NCI-H82 (cell line): Measurements from ENCODE around the gene GABBR2.

Experiments used
- DNase-seq: peaks from one replicate; lab custom pipeline; 2025; lab: John Stamatoyannopoulos, UW

The GABBR2 gene

DNA sequence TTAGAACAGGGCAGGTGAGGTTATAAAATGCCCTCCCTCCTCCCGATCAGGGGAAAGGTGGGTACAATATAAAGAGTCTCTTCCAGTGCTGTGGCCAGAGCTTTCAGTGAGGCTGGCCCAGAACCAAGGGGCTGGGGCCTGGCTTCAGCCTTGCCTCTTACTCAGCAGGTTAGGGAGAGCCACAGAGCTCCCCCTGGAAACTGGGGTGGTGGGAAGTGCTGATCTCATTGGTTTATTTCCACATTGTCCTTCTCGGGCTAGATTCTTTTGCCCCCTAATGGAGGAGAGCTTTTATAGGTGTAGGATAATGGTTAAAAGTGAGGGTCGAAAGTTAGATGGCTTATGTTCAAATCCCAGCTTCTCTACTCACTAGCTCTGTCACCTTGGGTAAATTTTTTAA is 266.6 kb downstream of the GABBR2 start:
- DNase-seq = peak; percentile 53

DNA sequence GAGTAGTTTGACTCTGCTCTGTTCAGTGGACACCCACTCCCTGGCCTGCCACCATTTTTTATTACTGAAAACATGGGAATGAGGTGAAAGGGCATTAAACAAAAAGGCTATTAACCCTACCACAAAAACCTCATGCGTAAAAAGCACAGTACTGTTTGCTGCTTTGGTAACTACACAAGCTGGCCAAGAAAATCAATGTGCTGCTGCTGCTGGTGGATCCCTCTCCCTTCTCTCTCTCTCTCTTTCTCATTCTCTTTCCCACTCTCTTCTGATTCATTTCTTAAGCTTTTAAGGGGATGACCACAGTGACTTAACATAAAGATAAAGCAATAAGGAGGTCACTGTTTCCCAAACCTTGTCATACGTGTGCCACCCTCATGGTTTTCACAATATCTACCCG is 270.1 kb downstream of the GABBR2 start:
- no peak for DNase-seq

DNA sequence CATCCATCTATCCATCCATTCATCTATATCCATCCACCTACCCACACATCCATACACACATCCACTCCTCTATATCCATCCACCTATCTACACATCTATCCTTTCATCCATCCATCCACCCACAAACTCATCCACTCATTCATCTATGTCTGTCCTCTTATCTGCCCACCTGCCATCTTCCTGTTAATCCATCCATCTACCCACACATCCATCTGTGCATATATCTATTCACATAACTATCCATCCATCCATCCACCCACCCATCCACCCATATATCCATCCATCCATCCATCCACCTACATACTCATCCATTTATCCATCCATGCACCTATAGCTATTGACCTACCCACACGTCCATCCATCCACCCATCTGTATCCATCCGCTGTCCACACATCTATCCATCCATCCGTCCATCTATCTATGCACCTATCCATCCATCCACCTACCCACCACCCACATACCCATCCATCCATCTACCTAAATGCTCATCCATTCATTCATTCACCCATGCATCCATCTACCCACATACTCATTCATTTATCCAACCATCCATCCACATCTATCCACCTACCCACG is 271.2 kb downstream of the GABBR2 start:
- no peak for DNase-seq

DNA sequence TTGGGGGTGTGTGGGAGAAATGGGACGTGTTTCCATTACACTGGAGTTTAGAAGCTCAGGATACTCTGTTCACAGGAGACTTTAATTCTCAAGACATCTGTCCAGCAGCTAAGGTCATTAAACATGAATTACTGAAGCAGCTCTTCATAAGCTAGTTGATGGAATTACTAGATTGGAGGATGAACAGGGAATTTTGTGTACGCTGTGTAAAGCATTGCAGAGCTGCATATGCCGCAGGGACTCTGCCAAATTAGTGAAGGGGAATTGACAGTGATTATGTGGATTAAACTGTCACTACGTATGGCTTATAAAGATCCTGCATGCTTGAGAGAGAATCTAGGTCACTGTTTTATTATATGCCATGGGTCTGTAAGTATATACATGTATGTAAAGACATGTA is 275.8 kb downstream of the GABBR2 start:
- peak; percentile 98 for DNase-seq

DNA sequence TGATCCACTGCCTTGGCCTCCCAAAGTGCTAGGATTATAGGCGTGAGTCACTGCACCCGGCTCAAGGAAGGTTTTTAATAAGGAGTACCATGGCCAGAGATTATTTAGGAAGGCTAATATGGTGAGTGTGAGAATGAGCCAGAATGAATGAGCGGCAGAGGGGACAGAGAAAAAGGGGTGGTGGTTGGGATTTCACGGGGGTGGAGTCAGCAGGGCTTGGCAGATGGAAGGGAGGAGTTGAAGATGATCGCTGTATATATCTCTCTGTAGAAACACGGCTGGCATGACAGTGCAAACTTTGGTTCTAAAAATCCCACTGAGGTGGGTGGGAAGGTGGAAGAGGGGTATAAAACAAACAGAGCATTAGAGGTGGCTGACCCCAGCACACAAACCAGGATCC is 276.6 kb downstream of the GABBR2 start:
- DNase-seq = peak; percentile 96

DNA sequence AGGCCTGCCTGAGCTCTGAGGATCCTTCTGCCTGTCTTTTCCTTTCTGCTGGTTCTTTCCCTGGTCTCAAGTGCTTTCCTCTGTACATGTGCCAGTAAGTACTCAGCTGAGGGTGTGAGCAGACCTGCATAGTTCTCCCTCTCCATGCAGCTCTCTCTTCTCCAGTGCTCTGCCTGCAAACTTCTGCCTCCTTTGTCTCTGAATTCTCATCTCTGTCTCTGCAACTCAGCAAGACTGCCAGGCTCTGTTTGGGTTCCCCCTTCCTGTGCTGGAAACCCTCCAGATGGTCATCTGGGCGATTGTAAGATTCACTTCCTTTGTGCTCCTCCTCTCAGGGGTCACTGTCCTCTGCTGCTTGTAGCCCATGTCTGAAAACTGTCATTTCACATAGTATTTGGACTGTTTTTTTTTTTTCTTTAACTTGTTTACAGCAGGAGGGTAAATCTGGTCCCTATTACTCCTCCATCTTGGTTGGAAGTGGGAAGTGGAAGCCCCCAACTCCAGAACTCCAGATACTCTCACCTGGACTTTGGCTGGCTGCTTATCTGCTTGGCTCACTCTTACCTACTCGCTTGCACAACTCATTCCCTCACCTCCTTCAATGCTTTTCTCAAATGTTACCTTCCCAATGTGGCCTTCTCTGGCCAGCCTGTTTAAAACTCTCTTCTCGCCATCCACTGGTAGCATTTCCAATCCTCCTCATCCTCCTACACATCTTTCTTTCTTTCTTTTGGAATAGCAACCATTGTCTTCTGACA is 278.0 kb downstream of the GABBR2 start:
- DNase-seq = peak; percentile 37

DNA sequence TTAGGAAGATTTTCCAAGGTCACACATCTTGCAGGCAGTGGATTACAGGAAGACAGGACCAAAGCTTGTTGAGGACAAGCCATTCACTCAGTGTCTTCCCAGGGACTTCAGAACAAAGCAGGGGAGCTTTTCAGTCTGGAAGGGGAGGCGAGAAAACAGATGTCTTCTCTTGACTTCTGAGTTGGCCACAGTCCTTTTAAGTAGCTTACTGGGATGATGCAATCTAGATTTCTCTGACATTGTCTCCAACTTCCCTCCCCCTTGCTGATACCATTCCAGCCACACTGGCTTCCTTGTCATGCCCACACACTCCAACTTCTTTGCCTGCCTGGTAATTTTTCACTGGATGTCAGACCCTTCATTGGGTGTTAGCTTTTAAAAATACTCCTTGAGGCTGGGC is 279.1 kb downstream of the GABBR2 start:
- peak; percentile 91 for DNase-seq

DNA sequence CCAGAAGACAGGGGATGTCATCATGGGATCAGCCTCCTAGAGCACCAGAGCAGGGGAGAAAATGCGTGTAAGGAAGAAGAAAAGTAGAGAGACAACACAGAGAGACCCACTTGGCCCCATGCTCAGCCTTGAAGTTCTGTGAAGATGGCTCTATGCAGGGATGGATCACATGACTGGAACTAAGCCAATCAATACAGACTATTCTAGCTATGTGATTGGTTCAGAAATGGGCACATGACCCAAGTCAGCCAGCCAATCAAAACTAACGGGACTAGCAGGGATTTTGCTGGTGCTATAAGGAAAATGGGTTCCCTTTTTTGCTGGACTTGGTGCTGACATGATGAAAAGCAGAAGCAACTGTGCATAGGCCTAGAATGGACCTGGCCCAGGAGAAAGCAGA is 280.3 kb downstream of the GABBR2 start:
- no peak for DNase-seq

DNA sequence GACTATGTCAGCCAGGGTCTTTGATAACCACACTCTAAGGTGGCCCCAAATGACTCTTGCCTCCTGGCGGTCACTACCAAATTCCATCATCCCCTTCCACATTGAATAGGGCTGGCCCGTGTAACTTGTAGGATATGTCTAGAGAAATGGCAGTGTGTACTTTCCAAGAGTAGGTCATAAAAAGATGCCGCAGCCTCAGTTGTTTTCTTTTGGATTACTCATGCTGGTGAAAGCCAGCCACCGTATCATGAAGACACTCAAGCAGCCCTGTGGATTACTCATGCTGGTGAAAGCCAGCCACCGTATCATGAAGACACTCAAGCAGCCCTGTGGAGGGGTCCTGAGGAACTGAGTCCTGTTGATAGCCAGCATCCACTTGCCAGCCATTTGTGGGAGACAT is 281.2 kb downstream of the GABBR2 start:
- DNase-seq = no peak

DNA sequence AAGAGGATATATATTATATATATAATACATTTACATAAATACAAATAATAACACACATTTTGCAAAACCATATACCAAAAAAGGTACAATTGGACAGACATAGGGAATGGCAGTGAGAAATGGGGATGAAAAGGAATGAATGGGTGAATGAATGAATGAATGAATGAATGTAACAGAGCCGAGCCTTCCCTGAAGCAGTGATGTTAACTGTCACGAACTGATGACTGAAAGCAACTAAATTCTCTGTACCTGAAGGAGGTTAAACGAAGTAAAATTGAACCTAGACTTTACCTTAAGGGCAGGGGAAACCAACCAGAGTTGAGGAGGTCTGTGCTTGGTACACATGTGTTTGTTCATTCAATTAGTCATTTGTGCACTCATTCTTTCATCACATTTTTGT is 283.7 kb downstream of the GABBR2 start:
- DNase-seq = no peak

DNA sequence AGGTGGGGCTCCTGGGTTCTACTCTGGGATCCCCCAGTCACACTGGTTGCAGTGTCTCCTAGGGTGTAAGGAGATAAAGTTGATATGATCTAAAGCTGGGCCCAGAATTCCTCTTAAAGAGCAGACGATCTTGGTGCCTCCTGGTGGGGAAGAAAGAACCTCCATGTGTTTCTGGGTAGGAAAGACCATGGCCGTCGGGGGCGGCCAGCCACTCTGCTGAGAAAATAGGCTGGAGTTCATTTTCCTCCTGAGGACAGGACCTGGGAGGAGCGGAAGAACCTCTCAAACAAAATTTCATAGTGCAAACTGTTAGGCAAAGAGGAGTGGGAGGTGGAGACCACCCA is 289.5 kb downstream of the GABBR2 start:
- DNase-seq = peak; percentile 70

DNA sequence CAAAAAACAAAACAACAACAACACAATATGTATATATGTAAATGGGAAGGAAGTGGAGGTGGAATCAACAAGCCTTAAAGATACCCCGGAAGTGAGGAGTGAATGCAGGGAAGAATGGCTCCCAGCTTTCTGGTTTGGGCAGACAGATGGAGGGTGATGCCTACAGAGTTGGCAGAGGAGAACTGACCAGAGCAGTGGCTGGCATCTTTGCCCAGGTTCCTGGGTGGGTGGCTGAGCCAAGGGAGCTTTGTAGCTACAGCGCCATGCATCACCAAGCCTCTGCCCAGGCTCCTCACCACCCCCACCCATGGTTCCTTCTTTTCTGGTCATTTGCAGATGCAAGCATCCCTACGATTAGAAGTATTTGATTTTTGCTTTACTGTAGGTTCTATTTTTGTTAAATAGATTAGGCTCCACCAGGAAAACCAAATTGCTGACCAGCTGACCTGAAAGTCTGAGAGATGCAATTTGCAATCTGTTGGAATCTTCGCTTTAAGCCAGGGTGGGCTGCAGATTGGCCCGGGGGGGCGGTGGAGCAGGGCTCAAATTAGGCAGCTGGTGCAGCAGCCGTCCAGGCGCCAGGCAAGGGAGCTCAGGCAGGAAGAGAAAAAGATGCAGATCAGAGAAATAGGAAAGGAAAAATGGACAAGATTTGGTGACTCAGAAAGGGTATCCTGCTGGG is 290.0 kb downstream of the GABBR2 start:
- peak; percentile 70 for DNase-seq

DNA sequence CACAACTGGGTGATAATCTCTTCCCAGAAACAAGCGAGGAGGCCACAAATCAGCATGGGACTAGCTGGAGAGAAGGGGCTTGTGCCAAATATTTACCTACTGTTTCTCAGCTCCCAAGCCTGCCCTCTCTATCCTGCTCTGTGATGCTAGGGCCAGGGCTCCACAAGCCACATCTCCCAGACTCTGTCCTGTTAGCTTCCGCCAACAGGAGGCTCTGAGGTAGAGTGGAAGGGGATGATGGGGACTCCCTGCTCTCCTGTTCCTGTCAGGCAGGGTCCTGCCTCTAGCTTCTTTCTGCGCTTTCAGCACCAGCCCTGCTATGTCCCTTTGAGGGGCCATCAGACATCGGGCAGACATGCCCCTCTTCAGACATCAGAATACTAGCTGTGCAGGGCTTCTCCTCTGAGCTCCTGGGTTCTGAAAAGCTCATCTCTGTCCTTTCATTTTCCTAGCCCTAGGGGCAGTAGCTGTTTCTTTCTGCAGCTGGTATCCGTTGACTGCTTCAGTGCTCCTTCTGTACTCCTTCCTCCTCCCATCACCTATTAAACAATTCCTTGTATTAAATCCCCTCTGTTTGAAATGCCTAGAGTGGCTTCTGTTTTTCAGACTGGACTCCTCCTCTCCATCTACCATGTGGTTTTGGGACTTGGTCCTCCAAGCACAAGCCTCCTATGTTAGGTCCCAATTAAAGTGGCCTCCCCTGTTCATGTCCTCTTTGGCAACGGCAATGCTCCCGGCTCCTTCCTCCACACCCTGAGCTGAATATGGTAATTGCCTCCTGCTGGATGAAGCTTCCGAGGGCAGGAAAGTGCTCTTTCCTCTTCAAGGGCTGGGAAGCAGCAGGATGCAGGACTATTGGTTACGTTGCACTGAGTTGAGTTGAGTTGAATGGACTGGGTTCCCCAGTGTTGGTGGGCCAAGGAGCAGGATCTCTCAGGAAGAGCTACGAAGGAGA is 292.2 kb downstream of the GABBR2 start:
- no peak for DNase-seq

DNA sequence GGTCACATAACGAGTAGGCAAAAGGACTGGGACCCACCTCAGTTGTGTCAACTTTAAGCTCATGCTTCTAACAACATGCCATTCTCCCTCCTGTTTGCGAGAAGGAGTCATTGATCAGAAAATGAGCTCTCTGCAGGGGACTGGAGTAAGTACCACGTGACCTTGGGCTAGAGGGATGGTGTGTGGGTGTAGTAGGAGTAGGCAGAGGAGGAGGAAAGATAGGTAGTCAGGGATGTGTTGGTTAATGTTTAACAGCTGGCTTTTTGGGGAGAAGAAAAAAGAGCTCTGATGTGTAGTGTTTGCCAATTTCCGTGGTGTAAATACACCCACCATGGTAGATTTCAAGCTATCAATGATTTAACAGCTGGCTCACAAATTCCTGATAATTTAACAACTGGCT is 293.0 kb downstream of the GABBR2 start:
- DNase-seq = no peak

DNA sequence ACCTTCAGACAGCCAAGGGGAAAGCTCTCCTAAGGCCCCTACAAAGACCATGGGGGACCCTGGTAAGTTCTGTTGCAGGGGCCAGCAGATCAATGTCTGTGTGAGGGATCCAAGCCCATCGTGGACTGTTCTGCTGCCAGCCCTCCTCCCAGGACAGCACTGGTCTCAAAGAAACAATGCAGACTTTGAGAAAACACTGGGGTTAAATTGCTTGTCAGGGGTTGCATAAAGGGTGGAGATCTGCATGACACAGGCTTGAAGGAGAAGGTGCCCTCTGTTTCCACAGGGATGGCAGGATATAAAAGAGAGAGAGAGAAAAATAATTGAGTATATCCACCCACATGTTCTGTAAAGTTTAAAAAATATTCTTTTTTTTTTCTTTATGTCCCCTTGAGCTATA is 295.7 kb downstream of the GABBR2 start:
- DNase-seq = no peak

DNA sequence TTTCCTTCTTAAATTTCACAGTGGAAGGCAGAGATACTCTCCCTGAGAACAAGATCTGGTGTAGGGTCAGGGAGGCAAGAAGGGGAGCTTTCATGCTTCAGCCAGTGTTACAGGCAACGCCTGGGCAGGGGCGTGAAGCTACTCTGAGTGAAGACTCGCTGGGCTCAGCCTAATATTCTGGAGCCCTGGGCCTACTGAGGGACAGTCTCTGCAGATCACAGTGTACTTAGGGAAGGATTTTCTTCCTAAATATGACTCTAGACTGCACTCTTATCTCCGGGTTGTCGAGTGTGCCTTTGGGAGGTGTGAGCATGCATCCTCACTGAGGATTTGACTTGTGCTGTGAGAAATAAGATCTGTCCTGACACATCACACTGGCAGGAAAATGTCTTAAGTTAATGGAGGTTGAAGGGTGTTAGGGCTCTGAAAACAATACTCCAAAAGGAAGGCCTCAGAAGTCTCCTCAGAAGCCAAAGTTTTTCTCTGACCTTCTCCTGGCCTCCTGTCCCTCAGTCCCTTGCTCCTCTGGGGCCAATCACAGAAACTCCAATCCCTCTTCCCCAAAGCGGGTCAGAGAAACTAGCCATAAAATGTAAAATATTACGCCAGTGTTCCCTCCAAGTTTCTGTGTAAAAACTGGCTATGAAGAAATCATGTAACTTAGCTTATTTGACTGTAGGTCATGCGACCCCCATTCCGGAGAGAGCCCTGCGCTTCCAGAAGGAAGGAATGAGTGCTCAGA is 296.5 kb downstream of the GABBR2 start:
- no peak for DNase-seq

DNA sequence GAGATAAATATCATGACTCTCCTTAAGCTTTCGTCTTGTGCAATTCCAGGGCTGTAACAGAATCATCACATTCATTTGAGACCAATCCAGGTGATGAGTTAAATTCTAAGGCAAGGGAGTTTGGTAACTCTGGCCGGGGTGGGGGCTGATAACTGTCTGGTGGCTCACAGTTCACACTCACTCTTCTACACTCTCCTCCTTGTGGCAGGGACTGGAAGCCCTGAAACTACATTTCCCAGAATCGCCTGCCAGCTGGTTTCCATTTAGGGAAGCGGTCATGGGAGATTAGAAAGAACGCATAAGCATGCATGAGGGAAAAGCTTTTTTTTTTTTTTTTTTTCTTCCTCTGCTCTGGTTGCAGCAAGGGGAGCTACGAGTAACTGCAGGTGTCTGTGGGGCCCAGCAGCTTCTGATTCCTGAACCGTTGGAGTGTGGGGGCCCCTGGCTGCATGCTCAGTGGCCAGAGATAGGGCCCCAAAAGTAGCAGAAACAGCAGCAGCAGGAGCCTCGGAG is 298.5 kb downstream of the GABBR2 start:
- peak; percentile 78 for DNase-seq

DNA sequence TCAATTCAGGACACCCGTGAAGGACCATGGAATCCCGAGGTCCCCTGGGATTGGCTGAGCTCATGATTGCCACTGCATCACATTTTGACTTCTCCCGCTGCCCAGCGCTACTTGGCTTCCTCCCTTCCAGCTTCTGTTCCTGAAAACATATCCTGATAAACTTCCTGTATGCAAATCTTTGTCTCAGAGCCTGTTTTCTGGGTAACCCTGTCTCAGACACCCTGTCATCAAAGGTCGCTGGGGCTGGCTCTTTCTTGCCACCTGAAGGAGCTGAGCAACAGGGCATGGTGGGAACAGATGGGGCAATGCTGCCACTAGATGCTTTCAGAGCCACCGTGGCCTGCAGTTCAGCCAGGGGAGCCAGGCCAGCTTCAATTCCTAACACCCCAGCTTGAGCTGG is 299.0 kb downstream of the GABBR2 start:
- DNase-seq = no peak

DNA sequence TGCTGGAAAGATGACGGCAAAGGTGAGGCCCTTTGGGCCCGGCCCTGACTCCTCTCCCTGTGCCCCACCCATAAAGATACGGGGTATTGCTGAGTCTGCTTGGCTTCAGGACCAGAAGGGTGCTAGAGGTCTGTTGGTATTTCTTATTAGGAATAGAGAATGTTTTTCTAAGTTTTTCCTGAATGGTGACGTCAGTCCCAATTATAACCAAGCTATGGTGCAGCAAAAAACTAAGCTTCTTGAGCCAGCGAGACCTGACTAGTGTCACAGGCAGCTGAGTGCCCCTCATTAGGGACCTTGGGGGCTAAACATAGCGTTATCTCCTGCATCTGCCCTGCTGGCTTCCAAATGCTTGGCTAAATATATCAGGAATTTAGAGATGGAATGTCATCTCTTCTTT is 302.3 kb downstream of the GABBR2 start:
- DNase-seq = peak; percentile 14

DNA sequence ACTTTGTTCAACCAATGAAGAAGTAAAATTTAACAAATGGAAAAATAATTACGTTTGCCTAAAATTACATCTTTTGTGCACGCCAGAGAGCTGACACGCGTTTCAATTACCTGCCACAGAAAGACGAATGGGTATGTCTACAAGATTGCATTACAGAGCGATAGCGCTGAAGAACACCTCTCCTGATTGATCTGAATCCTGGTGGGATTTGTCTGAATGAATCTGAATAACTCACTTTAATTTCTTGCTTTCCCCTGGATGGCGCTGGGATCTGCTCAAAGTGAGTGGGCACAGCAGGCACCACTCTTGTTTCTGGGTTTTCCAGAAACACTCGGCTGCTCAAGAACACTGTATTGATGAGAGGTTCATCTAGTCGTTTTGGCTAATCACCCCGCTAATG is 304.5 kb downstream of the GABBR2 start:
- no peak for DNase-seq

DNA sequence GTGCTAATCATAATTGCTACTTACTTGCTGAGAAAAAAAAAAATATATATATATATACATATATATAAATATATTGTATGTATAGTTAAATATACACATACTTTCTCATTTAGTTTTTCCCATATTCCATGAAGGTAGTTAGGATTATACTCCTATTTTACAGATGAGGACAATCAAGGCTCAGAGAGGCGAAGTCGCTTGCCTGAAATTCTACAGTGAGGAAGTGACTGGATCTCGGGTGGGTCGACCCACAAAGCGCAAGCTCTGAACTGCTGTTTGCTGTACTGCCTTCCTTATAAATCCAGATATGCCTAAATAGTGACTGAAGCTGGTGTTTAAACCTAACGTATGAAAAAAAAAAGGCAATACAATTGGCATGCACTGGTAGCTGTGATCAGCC is 305.0 kb downstream of the GABBR2 start:
- no peak for DNase-seq
